Stimulated activated CD4-positive, alpha-beta T cell treated with anti-CD3 and anti-CD28 coated beads, Interleukin-1b, Interleukin-23, amount 100 ng/mL, for 48 hours (primary cell): ENCODE data around the gene OXA1L.
"Not testable (repeated sequence)": the region's sequence is repeated elsewhere in the genome, so short reads cannot be mapped to it uniquely, and the experiment has no call there.

Experiments
- DNase-seq: peaks from one replicate; pipeline ENCODE4 v3.0.0-alpha.2; 2020

Gene OXA1L

GRCh38 chr14:22802860-22803686 is 36.6 kb downstream of the OXA1L start:
- no peak for DNase-seq

- no peak for DNase-seq
These were observed 37.1 kb downstream of the OXA1L start for GRCh38 chr14:22803687-22803974.

GRCh38 chr14:22805235-22805634 is 38.7 kb downstream of the OXA1L start:
- not testable (repeated sequence) for DNase-seq

GRCh38 chr14:22807432-22808087 is 41.1 kb downstream of the OXA1L start:
- no peak for DNase-seq

- DNase-seq, result no peak
These were observed 42.1 kb downstream of the OXA1L start for GRCh38 chr14:22808388-22809209.

- no peak for DNase-seq
These were observed 45.2 kb downstream of the OXA1L start for GRCh38 chr14:22811722-22812121.

GRCh38 chr14:22812744-22813143 is 46.3 kb downstream of the OXA1L start:
- no peak for DNase-seq

GRCh38 chr14:22813145-22813544 is 46.7 kb downstream of the OXA1L start:
- no peak for DNase-seq

- DNase-seq, result no peak
These were observed 47.9 kb downstream of the OXA1L start for GRCh38 chr14:22814373-22814772.

- no peak for DNase-seq
These were observed 48.6 kb downstream of the OXA1L start, which contains the start of gene SLC7A7 for GRCh38 chr14:22814941-22815713. Gene SLC7A7 (minus strand): TSS chr14:22815435. CDS start chr14:22813398, 2,037 bp downstream.

- DNase-seq, result no peak
These were observed 52.9 kb downstream of the OXA1L start for GRCh38 chr14:22819151-22819988.

- DNase-seq, result no peak
These were observed 54.2 kb downstream of the OXA1L start for GRCh38 chr14:22820731-22821130.

GRCh38 chr14:22821193-22822015 is 54.9 kb downstream of the OXA1L start:
- DNase-seq, result no peak

- no peak for DNase-seq
These were observed 55.6 kb downstream of the OXA1L start for GRCh38 chr14:22822016-22822570.
